HG03066 (cell line): ENCODE data around the gene NBEAL2.

ENCODE experiments used
- ATAC-seq: cut with Tn5 transposase; IDR thresholded peaks from one replicate; pipeline ENCODE4 v1.9.1; 2021; ENCODE audit warnings: low read depth; ENCODE audit not compliant: unreplicated experiment

Gene NBEAL2

DNA sequence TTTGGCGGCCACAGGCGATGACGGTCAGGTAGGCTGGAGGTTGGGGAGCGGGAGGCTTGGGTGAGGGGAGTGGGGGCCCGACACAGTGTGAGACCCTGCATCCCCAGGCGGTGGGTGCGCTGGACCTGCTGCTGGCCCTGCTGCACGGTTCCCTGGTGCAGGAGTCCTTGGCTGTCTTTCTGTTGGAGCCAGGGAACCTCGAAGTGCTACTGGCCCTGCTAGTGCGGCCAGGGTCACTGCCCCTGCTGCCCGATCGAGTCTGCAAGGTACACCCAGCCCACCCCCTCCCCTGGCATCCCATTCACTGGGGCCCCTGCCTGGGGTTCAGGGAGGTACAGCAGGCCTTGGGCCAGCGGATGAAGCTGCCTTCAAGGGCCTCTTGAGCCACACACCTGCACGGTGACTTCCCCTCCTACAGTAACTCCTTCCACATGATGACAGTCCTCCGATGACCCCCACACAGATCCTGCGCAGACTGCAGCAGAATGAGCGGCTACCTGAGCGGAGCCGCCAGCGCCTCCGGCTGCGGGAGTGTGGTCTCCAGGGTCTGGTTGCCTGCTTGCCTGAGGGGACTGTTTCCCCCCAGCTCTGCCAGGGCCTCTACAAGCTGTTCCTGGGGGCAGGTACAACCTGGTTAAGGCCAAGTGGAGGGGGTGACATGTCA is 19.5 kb downstream of the NBEAL2 start:
- ATAC-seq: no peak

DNA sequence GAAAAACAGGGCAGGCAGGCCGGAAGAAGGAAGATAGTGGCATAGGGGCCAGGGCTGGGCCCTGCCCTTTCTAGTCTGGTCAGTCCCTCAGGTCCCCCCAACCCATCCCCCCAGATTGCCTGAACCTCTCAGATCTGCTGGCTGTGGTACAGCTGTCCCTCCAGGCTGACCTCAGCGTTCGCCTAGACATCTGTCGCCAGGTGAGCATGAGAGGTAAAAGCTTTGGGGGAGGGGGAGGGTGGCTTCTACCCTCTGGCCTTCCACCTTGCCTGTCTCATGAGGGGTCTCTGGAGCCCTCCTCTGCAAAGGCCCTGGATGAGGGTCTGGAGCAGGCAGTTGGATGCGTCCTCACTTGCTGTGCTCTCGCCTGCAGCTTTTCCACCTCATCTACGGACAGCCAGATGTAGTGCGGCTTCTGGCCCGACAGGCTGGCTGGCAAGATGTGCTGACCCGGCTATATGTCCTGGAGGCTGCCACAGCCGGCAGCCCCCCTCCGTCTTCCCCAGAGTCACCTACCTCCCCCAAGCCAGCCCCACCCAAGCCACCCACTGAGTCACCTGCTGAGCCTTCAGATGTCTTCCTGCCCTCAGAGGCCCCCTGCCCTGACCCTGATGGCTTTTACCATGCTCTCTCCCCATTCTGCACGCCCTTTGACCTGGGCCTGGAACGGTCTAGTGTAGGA is 20.2 kb downstream of the NBEAL2 start:
- ATAC-seq: no peak

DNA sequence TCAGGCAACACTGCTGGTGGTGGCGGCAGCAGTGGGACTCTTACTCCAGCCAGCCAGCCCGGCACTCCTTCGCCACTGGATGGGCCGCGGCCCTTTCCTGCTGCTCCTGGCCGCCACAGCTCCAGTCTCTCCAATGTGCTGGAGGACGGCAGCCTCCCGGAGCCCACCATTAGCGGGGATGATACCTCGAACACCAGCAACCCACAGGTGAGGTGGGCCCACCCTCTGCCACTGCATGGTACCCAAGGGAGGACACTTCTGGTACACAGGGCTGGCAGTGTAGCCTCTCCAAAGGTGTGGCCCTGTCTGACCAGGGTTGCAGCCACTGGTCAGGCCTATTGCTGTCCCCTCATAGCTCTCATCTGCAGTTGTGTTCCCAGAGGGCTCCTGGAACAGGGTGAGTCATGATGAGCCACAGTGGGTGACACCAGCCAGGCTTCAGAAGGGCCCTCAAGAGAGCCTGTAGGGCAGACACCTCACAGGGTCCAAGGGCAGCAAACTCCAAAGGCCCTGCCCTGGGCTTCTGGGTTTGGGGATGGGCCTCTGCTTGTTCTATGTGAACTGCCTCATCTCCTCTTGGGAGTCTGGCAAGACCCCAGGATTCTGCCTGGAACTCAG is 20.8 kb downstream of the NBEAL2 start:
- no peak for ATAC-seq

DNA sequence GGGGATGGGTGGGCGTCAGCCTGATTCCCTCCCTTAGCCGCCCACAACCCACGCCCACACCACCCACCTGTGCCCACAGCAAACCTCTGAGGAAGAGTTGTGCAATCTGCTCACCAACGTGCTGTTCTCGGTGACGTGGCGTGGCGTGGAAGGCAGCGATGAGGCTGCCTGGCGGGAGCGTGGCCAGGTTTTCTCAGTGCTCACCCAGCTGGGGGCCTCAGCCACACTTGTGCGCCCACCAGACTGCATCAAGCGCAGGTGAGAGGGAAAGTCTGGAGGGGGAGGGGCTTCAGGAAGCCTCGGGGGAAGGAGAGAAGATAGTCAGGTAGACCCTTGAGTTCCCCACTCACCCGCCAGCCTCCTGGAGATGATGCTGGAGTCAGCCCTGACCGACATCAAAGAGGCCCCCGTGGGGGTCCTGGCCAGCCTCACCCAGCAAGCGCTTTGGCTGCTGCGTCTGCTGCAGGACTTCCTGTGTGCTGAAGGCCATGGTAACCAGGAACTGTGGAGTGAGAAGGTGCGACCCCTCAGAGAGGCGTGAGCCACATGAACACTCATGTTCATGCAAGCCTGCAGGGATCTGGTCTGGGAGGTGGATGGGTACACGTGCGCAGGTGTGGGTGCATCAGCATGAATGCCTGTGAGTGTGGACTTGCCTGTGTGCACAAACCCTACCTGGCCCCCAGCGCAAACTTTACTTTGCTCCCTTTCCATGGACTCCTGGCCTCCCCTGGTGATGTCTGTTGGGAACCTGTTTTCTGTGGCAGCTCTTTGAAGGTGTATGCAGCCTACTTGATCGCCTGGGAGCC is 21.7 kb downstream of the NBEAL2 start:
- ATAC-seq: no peak

DNA sequence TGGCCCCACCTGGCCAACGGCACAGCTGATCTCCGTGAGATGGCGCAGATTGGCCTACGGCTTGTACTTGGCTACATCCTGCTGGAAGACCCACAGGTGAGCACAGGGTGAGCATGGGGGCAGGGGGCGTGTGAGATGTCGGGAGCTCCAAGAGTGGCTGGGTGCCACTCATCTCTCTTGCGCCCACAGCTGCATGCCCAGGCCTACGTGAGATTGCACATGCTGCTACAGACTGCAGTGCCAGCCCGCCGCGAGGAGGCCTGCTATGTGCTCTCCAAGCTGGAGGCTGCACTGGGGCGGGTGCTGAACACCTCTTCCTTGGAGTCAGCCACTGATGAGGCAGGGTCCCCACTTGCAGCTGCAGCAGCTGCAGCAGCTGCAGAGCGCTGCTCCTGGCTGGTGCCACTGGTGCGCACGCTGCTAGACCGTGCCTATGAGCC is 22.3 kb downstream of the NBEAL2 start:
- ATAC-seq: no peak

DNA sequence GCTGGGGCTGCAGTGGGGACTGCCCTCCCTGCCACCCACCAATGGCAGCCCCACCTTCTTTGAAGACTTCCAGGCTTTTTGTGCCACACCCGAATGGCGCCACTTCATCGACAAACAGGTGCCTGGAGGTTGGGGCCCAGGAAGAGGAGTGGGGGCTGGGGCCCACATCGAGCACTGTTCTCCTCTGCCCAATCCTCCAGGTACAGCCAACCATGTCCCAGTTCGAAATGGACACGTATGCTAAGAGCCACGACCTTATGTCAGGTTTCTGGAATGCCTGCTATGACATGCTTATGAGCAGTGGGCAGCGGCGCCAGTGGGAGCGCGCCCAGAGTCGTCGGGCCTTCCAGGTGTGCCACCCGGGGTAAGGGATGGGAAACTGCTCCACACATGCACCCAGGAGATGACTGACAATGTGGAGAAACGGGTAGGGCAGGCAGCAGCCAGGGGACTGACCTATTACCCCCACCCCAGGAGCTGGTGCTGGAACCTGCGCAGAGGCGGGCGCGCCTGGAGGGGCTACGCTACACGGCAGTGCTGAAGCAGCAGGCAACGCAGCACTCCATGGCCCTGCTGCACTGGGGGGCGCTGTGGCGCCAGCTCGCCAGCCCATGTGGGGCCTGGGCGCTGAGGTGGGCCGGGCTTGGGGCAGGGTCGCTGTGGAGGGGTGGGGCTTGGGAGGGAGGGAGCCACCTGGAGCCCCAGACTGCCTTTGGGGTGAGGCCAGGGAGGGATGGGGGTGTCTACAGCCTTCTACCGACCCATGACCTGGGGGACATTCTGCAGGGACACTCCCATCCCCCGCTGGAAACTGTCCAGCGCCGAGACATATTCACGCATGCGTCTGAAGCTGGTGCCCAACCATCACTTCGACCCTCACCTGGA is 22.9 kb downstream of the NBEAL2 start:
- ATAC-seq: no peak

DNA sequence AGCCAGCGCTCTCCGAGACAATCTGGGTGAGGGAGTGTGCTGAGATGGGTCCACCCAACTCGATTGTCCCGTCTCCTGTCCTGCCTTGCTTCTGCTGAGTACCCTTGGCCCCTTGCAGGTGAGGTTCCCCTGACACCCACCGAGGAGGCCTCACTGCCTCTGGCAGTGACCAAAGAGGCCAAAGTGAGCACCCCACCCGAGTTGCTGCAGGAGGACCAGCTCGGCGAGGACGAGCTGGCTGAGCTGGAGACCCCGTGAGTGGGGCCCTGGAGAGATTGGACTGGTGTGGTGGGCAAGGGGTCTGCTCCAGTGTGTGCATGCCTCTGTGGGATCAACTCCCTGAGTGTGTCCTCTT is 23.6 kb downstream of the NBEAL2 start:
- ATAC-seq: no peak

DNA sequence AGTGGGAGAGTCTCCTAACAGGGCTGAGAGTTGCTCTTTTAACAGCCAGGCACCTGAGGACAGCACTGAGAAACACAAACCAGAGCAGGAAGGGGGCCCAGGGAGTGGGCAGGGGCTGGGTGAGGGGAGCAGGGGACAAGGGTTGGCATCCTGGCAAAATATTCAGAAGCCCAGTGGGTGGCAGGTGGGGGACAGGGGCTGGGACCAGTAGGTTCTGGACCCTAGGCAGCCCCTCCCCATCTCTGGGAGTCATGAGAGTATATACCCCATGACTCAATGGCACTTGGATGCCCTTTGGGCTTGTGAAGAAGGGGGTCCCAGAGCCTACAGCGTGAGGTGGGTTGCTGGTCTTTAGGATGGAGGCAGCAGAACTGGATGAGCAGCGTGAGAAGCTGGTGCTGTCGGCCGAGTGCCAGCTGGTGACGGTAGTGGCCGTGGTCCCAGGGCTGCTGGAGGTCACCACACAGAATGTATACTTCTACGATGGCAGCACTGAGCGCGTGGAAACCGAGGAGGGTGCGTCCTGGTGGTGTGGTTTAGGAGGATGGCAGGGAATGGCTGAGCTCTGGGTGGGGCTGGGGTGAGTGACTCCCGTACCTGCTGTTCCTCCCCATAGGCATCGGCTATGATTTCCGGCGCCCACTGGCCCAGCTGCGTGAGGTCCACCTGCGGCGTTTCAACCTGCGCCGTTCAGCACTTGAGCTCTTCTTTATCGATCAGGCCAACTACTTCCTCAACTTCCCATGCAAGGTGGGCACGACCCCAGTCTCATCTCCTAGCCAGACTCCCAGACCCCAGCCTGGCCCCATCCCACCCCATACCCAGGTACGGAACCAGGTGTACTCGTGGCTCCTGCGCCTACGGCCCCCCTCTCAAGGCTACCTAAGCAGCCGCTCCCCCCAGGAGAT is 24.2 kb downstream of the NBEAL2 start:
- ATAC-seq: no peak

DNA sequence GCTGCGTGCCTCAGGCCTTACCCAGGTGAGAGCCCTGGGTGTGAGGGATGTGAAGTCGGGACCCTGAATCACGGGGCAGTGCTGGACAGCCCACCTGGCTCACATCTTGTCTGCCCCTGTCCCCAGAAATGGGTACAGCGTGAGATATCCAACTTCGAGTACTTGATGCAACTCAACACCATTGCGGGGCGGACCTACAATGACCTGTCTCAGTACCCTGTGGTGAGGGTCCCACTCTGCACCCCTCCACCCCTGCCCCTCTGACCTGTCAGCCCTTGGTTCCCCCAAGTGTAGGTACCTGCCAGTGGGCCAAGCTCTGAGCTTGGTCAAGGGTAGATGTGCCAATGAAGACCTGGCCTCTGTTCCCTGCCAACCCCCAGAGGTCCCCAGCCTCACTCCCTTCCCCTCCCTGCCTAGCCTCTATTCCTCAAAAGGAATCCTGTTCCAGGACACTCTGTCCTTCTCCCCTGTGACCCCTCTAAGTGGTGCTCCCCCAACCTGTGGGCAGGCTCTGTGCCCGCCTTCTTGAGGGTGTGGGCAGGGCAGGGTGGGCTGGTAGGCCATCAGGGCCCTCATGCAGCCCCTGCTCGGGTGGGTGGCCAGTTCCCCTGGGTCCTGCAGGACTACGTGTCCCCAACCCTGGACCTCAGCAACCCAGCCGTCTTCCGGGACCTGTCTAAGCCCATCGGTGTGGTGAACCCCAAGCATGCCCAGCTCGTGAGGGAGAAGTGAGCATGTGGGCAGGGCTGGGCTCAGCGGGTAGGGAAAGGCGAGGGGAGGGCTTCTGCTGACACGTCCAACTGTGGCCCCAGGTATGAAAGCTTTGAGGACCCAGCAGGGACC is 25.1 kb downstream of the NBEAL2 start:
- ATAC-seq: no peak

DNA sequence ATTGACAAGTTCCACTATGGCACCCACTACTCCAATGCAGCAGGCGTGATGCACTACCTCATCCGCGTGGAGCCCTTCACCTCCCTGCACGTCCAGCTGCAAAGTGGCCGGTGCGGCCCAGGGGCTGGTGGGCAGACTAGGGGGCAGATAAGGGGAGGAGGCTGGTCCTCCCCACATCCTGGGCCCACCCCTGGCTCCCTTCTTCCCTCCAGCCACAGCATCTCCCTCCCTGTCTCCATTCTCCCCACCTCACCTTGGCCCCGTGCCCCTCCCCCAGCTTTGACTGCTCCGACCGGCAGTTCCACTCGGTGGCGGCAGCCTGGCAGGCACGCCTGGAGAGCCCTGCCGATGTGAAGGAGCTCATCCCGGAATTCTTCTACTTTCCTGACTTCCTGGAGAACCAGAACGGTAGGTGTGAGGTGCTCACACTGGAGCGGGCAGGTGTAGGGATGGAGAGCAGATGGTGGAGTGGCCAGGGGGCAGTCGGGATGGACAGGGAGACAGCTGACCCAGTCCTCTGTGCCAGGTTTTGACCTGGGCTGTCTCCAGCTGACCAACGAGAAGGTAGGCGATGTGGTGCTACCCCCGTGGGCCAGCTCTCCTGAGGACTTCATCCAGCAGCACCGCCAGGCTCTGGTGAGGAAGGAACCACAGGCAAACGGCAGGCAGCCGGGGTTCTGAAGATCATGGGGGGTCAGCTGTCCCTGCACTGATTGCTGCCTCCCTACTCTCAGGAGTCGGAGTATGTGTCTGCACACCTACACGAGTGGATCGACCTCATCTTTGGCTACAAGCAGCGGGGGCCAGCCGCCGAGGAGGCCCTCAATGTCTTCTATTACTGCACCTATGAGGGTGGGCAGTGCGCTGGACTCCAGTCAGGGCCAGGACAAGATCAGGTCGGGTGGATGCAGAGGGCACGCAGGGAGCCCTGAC is 26.0 kb downstream of the NBEAL2 start:
- ATAC-seq: no peak

DNA sequence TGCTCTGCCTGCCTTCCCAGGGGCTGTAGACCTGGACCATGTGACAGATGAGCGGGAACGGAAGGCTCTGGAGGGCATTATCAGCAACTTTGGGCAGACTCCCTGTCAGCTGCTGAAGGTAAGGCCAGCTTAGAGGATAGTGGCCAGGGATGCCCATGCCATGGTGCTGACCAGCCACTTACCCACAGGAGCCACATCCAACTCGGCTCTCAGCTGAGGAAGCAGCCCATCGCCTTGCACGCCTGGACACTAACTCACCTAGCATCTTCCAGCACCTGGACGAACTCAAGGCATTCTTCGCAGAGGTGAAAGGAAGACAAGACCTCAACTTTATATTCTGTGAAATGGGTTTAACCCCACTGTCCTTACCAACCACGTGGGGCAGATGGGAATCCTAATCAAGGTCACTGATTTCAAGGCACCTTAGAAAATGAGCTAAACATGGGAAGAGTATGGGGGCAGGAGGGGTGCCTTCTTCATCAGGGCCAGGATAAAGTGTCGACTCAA is 26.7 kb downstream of the NBEAL2 start:
- ATAC-seq: no peak

DNA sequence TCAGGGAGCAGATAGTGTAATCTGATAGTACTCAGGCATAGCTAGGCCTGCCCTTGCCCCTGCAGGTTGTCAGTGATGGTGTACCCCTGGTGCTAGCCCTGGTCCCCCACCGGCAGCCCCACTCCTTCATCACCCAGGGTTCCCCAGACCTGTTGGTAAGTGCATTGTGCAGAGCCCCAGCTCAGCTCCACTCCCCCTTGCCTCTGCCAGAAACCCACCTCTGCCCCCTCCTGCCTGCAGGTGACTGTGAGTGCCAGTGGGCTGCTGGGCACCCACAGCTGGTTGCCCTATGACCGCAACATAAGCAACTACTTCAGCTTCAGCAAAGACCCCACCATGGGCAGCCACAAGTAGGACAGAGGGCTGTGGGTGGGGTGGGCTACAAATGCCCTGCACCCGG is 27.5 kb downstream of the NBEAL2 start:
- ATAC-seq: no peak

DNA sequence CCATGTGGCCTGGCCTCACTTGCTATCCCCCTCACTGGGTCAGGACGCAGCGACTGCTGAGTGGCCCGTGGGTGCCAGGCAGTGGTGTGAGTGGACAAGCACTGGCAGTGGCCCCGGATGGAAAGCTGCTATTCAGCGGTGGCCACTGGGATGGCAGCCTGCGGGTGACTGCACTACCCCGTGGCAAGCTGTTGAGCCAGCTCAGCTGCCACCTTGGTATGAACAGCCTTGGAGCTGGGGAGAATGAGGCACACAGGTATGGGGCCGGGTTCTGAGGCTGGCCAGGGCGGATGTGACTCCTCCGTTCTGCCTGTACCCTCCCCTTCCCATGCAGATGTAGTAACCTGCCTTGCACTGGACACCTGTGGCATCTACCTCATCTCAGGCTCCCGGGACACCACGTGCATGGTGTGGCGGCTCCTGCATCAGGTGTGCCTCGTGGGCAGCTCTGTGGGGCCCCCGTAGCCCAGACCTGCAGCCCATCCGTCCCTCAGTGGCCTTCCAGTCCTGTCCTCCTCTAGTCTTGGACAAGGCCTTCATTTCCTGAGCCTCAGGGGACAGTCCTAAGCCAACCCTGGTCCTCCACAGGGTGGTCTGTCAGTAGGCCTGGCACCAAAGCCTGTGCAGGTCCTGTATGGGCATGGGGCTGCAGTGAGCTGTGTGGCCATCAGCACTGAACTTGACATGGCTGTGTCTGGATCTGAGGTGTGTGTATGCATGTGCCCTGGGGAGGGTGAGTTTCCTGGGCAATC is 28.2 kb downstream of the NBEAL2 start:
- ATAC-seq: no peak

DNA sequence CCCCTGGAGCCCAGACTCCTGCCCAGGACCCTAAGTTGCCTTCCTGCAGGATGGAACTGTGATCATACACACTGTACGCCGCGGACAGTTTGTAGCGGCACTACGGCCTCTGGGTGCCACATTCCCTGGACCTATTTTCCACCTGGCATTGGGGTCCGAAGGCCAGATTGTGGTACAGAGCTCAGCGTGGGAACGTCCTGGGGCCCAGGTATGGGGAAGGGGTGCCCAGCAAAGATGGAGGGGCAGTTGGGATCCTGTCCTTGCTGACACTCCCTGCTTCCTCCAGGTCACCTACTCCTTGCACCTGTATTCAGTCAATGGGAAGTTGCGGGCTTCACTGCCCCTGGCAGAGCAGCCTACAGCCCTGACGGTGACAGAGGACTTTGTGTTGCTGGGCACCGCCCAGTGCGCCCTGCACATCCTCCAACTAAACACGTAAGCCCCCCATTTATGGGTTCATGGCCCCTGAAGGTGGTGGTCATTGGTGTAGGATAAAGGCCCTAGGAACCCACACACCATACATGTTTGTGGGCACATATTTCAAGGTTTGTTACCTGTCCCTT is 28.8 kb downstream of the NBEAL2 start:
- ATAC-seq: no peak

DNA sequence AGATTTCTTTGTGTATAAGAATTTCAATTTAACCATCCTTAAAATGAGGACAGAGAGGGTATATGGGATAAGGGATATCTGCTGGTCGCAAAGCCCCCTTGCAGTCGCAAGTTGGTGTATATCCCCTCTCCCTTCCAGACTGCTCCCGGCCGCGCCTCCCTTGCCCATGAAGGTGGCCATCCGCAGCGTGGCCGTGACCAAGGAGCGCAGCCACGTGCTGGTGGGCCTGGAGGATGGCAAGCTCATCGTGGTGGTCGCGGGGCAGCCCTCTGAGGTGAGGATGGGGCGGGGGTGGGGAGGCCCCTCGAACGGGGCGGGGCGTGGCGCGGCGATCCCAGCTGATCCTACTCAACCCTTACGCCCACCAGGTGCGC is 29.4 kb downstream of the NBEAL2 start:
- no peak for ATAC-seq
